AG20443 (cell line): ENCODE measurements around the gene DVL2.
A peak's percentile ranks its signal among the peaks of the same experiment; 100 is the strongest.

Experiments
- DNase-seq: peaks from one replicate; pipeline ENCODE4 v3.0.0; 2012; ENCODE audit warnings: low spot score, mixed read lengths

DVL2 gene

DNA sequence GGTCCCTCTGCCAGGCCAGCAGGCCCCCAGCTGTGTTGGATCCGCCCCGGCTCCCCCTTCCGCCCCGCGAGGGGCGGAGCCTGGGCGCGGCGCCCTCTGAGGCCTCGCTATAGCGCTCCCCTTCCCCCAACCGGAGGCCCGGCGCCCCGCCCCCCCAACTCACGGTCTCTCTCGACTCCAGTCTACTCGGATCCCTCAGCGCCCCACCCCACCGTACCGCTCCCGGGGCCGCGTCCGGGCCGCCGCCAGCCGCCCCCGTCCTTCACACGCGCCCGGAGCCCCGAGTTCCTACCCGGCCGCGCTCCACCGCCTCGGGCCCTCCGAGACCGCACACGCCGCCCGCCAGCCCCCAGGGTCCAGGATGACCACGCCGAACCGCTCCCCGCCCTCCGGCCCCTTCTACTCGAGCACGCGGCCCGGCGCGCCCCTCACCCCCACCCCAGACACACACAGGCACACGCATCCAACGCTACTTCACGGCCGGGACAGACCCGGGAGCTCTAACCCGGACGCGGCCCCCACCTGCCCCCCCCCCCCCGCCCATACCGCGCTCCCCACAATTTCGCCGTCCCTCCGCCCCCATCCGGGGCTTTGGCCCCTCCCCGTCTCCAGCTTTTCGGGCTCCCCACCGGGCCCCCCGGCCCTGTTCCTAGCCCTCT, 3.6 kb upstream of the DVL2 start:
- peak; percentile 77 for DNase-seq

- DNase-seq: no peak
Measured at GRCh38 chr17:7237266-7237760, 3.0 kb upstream of the DVL2 start.

- no peak for DNase-seq
Measured at GRCh38 chr17:7236808-7237207, 2.5 kb upstream of the DVL2 start.

DNA sequence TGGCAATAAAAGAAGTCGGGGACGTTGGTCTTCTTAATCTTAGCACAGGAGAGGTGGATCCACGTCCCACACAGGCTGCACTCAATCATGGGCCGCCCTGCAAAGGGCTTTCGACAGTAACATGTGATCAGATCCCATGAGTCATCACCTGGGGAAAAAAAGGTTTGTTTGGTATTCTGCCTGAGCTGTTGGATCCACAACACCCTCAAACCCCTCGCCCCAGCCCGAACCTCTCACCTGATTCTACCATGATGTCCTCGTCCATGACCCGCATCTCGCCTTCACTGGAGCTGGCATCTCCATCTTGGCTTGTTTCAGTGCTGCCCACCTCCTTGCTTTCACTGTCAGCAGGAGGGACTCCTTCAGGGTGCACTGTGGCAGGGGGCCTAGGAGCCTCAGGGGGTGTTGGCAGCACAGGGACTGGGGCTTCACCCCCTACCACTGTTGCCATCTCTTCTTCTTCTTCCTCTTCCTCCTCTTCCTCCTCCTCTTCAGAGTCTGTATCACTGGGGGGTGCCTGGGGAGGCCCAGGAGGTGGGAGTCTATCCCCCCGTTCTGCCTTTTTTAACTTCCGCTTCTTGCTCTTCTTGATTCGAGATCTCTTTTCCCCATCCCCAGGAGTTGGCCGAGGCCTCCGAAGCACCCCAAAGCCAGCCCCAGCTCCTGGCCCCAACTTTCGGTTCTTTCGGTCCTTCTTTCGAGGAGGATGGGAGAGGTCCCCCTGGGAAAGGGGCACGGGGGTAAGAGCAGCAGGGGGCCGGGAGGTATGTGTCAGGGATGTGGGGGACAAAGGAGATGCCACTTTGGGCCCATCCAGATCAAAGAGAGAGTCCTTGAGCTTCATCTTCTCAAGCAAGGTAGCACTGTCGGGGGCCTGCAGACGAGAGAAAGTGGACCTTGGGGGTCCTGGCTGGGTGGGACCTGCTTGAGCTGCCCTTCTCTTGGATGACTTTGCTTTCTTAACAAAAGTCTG, 1.7 kb upstream of the DVL2 start:
- DNase-seq: no peak

DNA sequence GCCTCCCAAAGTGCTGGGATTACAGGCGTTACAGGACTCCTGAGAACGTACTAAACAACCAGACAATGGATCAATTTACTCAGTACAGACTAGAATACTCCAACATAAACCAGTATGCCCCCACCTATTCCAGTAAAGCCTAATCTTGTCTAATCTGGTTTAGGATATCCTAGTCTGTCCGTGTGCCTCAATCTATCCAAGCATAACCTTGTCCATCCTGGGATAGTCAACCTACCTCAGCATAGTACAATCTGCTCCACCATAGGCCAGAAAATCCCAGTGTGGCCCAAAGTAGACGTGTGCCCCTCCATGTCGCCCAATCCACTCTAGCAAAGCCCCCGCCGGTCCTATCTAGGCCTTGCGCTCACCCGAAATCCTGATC, 625 bp downstream of the DVL2 start:
- no peak for DNase-seq

DNA sequence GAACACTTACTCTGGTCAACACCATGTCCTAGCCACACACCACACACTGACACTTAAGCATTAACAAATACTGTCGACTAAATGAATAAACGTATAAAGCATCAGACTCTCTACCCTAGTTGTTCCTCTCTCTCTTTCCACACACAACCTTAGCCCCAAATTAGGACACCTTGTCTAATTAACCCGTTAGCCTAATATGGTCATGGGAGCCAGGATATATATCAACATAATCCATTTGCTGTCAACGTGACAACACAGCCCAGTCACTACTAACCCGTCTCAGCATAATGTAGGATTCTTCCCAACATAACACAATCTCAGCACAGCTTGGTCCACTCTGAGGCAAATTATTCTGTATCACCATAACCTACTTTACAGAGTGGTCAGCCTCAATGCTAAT, 2.2 kb downstream of the DVL2 start:
- DNase-seq: no peak

- no peak for DNase-seq
Measured at GRCh38 chr17:7229504-7229903, 4.8 kb downstream of the DVL2 start.

- DNase-seq: no peak
Measured at GRCh38 chr17:7228920-7229319, 5.4 kb downstream of the DVL2 start.

- DNase-seq: no peak
Measured at GRCh38 chr17:7226721-7227710, 7.3 kb downstream of the DVL2 start.

GRCh38 chr17:7225711-7226331, 8.5 kb downstream of the DVL2 start:
- no peak for DNase-seq

- DNase-seq: no peak
Measured at GRCh38 chr17:7224661-7225111, 9.6 kb downstream of the DVL2 start.

DNA sequence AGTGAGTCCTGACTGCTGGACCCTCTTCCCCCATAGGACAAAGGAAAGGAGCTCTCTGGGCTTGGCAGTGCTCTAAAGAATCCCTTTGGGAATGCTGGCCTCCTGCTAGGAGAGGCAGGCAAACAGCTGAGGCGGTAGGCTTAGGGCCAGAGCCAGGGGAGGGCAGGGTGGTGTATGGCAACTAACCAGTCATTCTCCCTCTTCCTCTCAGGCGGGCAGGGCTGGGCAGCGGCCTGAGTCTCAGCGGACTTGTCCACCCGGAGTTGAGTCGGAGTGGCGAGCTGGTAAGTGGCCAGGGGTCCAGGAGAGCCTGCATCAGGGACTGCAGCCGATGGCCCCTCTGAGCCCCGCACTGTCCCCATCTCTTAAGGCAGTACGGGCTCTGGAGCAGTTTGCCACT, 10.2 kb downstream of the DVL2 start:
- DNase-seq: no peak

GRCh38 chr17:7223375-7223774, 10.9 kb downstream of the DVL2 start:
- DNase-seq: no peak

GRCh38 chr17:7222972-7223292, 11.4 kb downstream of the DVL2 start:
- no peak for DNase-seq

DNA sequence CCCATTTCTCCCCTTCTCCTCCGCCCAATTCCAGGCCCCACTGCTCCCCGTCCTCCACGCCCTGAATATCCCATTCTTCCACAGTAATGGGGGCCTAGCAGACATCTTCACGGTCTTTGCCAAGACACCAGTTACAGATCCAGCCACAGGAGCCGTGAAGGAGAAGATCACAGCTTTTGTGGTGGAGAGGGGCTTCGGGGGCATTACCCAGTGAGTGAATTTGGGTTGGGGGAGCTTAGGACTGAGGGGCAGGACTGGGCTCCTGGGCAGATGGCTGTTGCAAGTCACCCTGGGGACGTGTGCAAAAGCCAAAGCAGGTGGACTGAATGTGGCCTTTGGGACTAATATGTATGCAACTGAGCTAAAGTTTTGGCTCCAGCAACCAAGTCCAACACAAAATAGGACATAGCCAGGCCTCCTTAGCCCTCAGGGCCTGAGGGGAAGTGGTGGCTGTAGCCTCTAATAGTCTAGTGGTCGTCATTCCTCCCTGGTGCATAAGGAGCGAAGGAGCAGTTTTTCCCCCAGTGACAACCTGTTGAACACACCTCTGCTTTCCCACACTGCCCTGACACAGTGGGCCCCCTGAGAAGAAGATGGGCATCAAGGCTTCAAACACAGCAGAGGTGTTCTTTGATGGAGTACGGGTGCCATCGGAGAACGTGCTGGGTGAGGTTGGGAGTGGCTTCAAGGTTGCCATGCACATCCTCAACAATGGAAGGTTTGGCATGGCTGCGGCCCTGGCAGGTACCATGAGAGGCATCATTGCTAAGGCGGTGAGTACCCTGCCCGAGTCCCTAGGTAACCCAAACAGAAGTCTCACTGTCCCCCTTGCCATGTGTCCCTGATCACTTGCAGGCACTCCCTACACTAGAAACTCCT, 12.0 kb downstream of the DVL2 start:
- no peak for DNase-seq

DNA sequence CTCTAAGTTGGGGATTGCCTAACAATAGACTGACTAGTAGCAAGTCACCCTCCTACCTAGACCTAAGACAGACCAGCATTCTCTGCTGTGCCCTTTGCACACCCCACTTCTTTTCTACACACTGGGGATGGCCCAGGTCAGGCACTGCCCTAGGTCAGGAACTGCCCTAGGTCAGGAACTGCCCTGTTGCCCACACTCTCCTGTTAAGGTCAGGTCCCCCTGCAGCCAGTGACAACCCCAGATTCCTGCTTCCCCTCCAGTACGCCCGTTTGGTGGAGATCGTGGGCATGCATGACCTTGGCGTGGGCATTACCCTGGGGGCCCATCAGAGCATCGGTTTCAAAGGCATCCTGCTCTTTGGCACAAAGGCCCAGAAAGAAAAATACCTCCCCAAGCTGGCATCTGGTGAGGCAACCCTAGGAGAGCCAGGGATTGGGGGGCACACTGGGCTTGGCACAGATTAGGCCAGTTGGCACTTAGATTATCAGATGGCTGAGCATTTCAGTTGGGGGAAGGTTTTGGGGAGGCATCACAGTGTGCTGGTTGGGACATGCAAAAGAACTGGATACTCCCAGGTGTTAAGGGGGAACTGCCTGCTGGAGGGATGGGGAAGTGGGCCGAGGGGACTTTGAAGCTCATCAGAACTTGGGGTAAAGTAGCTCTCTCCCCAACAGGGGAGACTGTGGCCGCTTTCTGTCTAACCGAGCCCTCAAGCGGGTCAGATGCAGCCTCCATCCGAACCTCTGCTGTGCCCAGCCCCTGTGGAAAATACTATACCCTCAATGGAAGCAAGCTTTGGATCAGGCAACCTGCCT, 12.8 kb downstream of the DVL2 start:
- no peak for DNase-seq

DNA sequence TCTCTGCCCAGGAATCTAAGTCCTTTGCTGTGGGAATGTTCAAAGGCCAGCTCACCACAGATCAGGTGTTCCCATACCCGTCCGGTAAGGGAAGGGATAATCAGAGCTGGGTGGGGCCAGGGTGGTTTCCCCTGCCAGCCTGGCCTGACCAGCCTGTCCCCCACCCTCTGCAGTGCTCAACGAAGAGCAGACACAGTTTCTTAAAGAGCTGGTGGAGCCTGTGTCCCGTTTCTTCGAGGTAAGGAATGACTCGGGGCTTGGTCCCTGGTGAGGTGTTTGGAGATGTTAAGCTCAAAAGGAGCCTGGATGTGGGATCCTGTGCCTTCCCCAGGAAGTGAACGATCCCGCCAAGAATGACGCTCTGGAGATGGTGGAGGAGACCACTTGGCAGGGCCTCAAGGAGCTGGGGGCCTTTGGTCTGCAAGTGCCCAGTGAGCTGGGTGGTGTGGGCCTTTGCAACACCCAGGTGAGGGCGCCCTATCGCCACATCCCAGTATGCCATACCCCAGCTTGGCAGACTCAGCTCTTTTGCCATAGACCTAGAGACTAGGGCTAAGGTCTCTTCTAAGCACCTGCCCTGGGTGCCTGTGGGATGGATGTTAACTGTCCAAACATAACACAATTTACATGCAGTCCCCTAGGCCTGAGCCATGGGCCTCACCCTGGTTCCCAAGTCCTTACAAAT, 13.6 kb downstream of the DVL2 start:
- peak; percentile 58 for DNase-seq

DNA sequence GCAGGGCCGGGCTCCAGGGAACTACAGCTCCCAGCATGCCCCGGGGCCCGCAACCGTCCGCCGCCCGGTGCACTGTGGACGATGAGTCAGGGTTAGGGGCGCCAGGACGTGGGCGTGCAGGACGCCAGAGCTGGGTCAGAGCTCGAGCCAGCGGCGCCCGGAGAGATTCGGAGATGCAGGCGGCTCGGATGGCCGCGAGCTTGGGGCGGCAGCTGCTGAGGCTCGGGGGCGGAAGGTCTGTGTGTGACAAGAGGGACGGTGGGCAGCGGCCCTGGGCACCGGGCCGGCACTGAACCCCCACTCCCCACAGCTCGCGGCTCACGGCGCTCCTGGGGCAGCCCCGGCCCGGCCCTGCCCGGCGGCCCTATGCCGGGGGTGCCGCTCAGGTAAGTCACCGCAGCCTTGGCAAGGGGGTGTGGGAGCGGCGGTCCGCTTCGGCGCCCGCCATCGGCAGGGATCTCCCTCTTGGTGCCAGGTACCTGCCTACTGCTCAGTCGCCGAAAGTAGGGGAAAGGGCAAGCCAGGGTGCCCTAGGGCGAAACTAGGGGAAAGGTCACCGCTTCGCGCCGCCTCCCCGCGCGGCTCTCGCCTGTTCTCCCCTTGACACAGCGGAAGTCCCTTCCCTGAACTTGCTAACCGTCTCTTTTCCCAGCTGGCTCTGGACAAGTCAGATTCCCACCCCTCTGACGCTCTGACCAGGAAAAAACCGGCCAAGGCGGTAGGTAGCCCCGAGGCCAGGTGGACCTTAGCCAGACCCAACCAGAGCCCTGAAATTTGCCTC, 14.3 kb downstream of the DVL2 start, which contains the start of the genes ACADVL and DLG4:
Gene ACADVL, plus strand, starts transcription at position 127 of the 781 bp plus-strand sequence. Its CDS starts 47 bp downstream, at position 174.
Gene DLG4, minus strand, starts transcription at position 25 of the 781 bp plus-strand sequence.
- peak; percentile 94 for DNase-seq
